ENCODE measurements around the gene STK24.

The STK24 gene

DNA sequence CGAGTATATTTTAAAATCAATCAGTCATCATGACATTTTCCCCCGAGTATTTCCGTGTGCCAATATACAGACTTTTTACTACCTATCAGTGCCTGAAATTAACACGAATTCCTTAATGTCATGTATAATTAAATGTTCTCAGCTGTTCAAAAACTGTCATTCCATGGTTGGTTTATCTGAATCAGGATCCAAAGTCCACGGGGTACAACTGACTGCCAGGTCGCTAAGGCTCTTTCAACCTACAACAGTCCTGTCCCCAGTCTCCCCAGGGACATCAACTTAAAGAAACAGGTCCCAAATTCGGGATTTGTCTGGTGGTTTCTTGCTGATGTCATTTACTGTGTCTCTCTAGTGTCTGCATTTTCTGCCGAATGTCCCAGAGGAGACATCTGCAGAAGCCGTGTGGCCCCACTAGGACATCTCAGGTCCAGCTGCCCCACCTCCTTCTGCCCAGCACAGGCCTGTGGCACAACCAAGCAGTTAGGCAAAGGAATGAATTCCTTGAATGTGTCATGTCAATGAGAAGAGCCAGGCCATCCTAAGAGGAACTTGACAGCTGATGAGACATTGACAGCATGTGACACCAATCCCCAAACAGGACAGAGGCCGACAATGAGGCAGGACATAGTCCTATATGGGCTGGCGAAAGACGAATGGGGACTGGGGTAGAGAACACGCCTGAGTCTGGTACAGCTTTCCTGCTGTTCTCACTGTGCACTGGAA is 109.5 kb downstream of the STK24 start:
- no peak for DNase-seq

DNA sequence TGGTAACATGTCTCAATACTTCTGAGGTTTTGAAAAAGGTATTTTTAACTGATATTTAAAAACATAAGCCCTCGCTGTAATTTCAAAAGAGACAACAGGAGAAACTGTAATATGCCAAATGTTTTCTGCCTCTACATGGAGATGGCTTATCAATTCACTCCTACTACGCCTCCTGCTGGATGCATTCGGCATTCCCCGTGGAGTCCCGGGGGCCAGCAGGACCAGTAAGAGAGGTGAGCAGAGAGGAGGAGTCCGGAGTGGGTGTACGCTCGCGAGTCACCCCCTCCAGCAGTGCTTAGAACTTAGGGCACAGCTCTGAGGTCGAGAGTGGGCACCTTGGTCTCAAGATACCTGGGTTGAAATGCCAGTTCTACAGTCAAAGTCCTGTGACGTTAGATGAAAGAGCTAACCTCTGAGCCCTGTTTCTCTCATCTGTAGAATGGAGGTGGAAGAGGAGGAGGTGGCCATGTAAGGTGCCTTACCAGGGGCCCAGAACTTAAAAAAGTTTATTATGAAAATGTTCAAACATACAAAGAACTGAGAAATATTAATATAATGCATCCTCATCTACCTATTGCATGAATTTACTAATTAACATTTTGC is 110.2 kb downstream of the STK24 start:
- DNase-seq = peak; percentile 49

DNA sequence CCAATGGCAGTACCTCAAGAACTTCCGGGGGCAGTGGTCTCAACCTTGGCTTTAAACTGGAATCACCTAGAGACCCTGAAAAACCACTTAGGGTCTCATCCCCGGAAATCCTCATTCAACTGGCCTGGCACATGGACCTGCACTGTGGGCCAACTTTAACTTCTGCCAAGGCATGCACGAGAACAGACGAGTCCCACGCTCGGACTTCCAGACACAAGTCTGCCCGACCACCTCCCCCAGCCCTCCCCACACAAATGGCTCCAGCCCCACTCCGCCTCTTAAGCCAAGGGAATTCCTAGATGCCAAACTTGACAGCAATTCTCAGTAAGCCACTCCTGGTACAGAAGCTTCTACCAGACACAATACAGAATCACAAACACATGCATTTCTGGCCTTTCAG is 114.0 kb downstream of the STK24 start:
- no peak for DNase-seq

- DNase-seq = no peak
Observed at GRCh38 chr13:98462241-98462882, 114.5 kb downstream of the STK24 start.

DNA sequence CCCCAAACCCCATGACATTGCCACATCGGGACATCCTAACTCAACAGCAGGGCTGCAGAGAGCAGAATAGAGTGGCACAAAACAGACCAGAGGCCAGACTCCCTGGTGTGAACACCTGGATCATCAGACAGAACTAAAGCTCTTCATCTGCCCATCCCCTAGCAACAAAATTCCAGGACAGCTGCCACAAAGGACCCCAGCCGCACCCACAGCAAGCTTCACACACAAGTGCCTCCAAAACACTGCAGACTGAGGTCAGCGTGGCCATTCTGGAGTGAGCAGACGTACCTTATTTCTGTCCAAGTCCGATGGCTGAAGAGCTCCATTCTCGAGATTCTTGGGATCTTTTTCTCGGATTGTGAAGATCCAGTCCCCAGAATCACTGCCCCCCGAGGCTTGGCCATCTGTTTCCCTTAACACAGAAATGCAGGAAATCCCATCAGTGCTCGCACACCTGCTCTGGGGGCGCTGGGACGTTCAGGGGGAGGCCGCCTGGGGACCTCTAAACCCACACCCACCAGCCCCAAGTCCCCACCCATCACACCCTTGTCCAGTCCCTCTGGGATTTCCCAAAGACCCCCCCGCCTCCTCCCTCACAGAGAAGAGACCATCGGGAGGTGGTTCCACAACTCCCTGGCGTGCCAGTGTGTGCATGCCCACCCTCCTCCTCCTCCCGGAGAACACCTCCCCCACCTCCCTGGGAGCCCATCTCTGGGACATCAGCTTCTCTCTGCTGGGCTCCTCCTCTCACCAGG is 115.2 kb downstream of the STK24 start:
- DNase-seq = no peak

DNA sequence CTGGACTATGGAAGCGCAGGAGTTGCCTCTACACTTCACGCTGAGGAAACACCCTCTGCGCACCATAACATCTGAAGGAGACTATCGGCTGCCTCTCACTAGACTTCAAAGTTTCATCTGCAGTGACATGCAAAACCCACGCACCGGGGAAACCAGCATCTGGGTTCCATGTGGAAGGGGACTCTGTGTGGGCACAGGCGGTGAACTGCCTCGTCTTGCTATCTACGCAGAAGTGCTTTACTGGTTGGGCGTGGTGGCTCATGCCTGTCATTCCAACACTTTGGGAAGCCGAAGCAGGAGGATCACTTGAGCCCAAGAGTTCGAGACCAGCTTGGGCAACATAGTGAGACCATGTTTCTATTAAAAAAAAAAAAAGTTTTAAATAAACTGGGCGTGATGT is 116.4 kb downstream of the STK24 start:
- DNase-seq = peak; percentile 29

GRCh38 chr13:98459721-98460370 is 117.1 kb downstream of the STK24 start:
- no peak for DNase-seq

DNA sequence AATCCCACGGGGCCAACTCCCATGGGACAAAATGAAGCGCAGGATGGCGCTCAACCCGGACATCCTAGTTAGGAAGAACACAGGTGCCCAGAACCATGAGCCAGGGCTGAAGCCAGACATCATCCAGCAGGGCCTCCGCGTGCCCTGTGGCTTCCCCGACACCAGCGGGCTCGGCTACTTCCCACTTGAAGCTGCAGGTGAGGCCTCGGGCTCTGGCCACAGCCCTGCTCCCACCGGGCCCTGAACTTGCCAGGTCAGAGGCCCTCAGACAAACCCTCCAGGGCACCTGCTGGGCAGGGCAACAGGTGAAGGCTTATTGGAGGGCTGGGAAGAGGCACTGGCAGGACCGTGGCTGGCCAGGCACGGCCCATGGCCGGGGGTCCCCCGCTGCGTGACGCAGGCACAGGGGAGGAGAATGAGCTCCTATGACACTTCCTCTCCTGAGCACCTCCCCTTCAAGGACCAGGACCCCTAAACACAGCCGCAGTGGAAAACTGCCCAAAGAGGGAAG is 117.7 kb downstream of the STK24 start:
- peak; percentile 28 for DNase-seq

- DNase-seq = no peak
Observed at GRCh38 chr13:98458431-98458830, 118.5 kb downstream of the STK24 start.

DNA sequence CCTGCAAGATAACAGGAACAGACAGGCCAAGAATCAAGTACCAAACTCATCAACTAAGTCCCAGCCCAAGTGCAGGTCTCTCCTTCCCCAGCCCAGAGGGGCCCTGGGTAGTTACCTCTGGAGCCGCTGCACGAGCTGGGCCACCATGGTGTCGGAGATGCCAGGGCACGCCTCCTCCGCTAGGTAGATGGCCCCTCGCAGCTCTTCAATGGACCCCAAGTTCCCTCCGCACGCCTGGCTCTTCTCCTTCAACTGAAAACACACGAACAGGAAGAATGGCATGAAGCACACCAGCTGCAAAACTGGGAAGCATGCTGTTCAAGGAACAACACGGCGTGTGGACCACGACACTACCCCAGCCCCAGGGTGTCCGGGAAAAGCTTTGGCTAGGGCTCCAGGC is 119.9 kb downstream of the STK24 start:
- DNase-seq = no peak

DNA sequence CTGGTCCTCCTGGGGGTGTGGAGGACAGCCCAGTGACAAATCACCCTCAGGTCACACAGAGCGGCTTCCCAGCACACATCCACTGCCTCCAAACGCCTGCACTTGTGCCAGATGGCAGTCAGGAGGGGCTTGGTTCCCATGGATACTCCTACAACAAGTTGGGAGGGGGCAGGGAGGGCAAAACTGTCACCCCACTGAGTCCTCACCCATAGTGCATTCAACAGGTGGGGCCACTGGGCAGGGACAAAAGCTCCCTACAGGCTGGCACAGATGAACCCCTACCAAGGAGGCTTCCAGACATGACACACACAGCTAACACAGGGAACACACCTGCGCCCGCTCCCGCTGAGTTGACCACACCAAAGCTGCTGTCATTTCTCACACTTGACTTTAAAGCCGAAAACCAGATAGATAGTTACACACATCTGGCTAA is 120.5 kb downstream of the STK24 start:
- DNase-seq = peak; percentile 29

DNA sequence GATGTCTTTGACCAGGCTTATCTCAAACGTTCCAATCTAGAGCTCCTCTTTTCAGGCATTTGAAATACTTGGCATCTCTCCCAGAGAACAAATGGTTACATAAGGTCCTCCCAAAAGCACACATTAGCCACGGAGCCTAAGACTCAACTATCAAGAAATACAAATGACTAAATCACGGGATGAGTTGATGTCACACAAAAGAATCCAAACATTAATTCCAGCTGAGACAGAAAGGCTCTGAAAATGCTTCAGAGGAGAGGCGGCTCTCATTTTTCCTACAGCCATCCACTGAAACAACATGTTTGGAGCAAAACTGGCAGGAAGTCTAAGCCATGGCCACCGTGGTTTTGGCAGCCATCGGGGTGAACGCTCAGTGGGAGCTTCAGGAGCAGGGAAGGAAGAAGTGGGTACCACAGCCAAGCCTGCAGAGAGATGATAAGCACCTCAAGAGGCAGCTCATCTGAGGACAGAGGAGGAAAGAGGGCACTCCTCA is 122.5 kb downstream of the STK24 start:
- DNase-seq = no peak

DNA sequence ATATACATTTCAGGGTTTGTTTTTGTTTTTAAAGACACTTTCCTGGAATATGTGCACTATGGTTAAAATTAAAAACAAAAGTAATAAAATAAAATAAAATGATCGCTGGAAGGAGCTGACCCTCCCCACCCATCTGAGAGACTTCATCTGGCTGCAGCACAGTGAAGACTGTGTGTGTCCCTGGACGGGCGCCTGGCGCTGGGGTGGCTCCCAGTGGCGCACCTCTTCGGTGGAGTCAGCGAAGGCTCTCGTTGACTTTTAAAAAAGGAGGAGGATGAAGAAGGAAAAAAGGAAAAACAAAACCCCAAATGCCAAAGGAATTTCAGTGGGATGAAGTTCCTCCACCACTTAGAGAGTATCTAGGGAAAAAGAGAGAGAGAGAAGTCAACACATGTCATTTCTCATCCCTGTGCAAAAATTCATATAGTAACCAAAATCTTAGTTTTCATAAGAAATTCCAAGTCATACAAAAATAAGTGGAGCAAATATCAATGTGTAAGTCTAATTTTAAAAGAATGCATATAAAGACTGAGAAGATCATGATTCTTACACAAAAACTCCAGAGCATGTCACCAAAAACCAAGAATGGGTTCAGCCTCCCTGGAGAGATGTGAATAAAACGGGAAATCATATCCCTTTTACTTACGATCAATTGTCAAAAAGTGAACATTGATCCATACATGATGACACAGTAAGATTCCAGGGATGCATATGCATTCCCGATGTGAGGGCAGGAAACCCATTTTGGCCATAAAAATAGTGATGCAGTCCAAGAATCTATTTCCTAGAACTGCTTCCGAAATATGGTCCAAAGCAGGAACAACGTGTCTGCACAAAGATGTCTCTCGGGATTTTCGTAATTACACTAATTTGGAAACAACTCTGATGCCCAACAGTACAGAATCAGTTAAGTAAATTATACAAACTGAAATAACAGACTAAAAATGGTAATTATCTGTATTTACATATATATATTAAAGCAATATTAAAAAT is 123.8 kb downstream of the STK24 start:
- DNase-seq = no peak

DNA sequence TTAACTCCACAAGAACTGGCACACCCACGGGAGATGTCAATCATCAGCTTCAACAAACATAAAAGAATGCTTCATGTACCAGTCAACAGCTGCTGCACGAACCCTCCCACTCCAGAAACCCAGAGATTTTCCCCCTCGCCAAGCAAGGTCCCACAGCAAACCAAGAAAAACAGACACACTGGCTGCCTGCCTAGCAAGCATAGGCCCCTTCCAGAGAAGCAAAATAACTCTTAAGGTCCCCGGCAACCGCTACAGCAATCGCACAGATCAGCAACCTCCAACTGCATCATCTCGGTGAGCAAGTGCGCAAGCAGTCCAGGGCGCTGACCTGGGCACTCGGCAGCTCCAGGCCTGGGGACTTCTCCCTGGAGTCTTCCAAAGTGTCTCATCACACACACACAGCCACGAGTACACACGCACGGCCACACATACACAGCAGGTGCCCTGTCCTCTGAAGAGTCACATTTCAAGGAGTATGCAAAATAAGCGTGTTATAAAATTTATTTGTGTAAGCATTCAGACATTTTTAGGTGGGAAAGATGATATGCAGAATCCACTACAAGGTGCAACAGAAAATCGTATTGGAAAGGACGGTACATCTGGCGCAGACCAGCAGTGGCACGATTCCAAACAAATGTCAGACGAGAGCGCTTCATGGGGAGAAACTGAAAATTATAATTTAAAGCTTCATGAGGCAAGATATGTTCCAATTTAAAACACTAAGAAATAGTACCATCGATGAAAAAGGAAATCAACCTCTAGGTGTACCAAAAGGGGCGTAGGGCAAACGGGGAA is 125.0 kb downstream of the STK24 start:
- DNase-seq = no peak

GRCh38 chr13:98450539-98451111 is 126.3 kb downstream of the STK24 start:
- DNase-seq = no peak

GRCh38 chr13:98450026-98450425 is 126.9 kb downstream of the STK24 start:
- no peak for DNase-seq

DNA sequence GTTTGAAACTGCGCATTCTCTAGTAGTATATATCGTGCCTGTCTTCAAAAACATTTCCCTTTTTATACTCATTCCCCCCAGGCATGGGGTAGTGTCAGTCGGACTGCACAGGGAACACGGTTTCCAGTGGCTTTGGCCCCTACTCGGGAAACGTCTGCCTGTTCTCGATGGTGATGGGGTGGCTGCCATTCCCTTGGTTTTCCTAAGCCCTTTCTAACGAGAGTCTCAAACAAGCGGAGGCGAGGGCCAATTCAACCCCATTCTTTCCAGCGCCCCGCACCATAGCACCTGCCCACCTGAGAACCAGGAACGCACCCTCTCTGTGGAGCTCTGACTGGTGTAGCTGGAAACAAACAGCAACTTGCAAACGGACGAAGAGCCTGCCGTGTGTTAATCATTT is 127.6 kb downstream of the STK24 start:
- no peak for DNase-seq

GRCh38 chr13:98448642-98448928 is 128.3 kb downstream of the STK24 start:
- DNase-seq = no peak

- no peak for DNase-seq
Observed at GRCh38 chr13:98447881-98448641, 128.8 kb downstream of the STK24 start.

GRCh38 chr13:98447130-98447529 is 129.8 kb downstream of the STK24 start:
- no peak for DNase-seq

Measured in activated CD4-positive, CD25-positive, alpha-beta regulatory T cell treated with anti-CD3 and anti-CD28 coated beads, Interleukin-2, amount 50 U/mL, for 72 hours (primary cell).